NK-92 (cell line): ENCODE data around the gene ELOVL6.
"Not testable (repeated sequence)": the region's sequence is repeated elsewhere in the genome, so short reads cannot be mapped to it uniquely, and the experiment has no call there.

ENCODE experiments used
- DNase-seq: peaks from one replicate; lab custom pipeline; 2025; ENCODE audit not compliant: unreplicated experiment; lab: John Stamatoyannopoulos, UW

ELOVL6 gene

GRCh38 chr4:110198435-110199416 is at the start of gene ELOVL6:
ELOVL6 (minus strand) TSS chr4:110198615; CDS start chr4:110198335, 280 bp downstream.
- DNase-seq = no peak

GRCh38 chr4:110248100-110248499 is 49.7 kb upstream of the ELOVL6 start:
- no peak for DNase-seq

GRCh38 chr4:110247591-110247990 is 49.2 kb upstream of the ELOVL6 start:
- DNase-seq = no peak

- no peak for DNase-seq
These were observed 47.2 kb upstream of the ELOVL6 start for GRCh38 chr4:110245577-110245976.

GRCh38 chr4:110236324-110236723 is 37.9 kb upstream of the ELOVL6 start:
- DNase-seq = no peak

- DNase-seq = not testable (repeated sequence)
These were observed 35.2 kb upstream of the ELOVL6 start for GRCh38 chr4:110233581-110233980.

GRCh38 chr4:110231869-110232268 is 33.5 kb upstream of the ELOVL6 start:
- no peak for DNase-seq

- no peak for DNase-seq
These were observed 30.9 kb upstream of the ELOVL6 start for GRCh38 chr4:110229266-110229665.

- DNase-seq = no peak
These were observed 26.4 kb upstream of the ELOVL6 start for GRCh38 chr4:110224812-110225211.

- no peak for DNase-seq
These were observed 25.7 kb upstream of the ELOVL6 start for GRCh38 chr4:110224142-110224541.

GRCh38 chr4:110218935-110219334 is 20.5 kb upstream of the ELOVL6 start:
- DNase-seq = not testable (repeated sequence)

GRCh38 chr4:110217181-110217580 is 18.8 kb upstream of the ELOVL6 start:
- DNase-seq = not testable (repeated sequence)

- DNase-seq = no peak
These were observed 17.7 kb upstream of the ELOVL6 start for GRCh38 chr4:110216129-110216528.

- no peak for DNase-seq
These were observed 13.3 kb upstream of the ELOVL6 start for GRCh38 chr4:110211770-110212061.

- DNase-seq = no peak
These were observed 12.8 kb upstream of the ELOVL6 start for GRCh38 chr4:110211007-110211769.

GRCh38 chr4:110208419-110208818 is 10.0 kb upstream of the ELOVL6 start:
- DNase-seq = no peak

- DNase-seq = no peak
These were observed 8.8 kb upstream of the ELOVL6 start for GRCh38 chr4:110207233-110207632.

- DNase-seq = no peak
These were observed 3.6 kb upstream of the ELOVL6 start for GRCh38 chr4:110202024-110202423.

GRCh38 chr4:110201502-110201901 is 3.1 kb upstream of the ELOVL6 start:
- DNase-seq = no peak

GRCh38 chr4:110200689-110201088 is 2.3 kb upstream of the ELOVL6 start:
- no peak for DNase-seq

- no peak for DNase-seq
These were observed 373 bp downstream of the ELOVL6 start for GRCh38 chr4:110198049-110198434.

GRCh38 chr4:110197529-110198042 is 829 bp downstream of the ELOVL6 start:
- DNase-seq = no peak
